ENCODE measurements around the gene PTHLH.

Gene PTHLH

DNA sequence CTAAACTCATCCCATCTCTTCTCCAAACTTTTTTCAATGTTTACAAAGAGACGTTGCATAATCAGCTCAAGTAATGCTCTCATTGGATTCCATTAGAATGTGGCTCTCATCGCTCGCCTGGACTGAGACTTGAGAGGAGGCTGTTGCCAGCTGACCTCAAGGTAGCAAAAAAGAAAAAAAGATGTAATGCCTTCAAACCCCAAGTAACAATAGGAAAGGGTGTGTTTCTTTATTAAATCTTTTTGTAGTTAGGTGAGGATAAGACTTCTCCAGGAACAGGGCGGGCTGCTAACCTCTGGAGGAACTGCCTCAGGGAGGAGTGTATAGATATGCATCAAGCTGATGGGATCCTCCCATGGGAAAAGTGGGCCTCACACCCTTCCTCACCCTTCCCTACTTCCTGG lies 956 bp upstream of the PTHLH start:
- no peaks in the 10 kb centered on the region for H3K36me3 ChIP-seq
- H3K4me3 ChIP-seq (ENCODE audit: low read depth, low read length) = no peak overlapping the region
- no peaks in the 10 kb centered on the region for H3K9me3 ChIP-seq (ENCODE audit: severe bottlenecking)
- DNase-seq = no peak
- H3K27me3 ChIP-seq (ENCODE audit: insufficient read depth, low read depth, severe bottlenecking) = peaks cover 10% of the 10 kb centered on the region
- TF ChIP-seq, protein P1, sequence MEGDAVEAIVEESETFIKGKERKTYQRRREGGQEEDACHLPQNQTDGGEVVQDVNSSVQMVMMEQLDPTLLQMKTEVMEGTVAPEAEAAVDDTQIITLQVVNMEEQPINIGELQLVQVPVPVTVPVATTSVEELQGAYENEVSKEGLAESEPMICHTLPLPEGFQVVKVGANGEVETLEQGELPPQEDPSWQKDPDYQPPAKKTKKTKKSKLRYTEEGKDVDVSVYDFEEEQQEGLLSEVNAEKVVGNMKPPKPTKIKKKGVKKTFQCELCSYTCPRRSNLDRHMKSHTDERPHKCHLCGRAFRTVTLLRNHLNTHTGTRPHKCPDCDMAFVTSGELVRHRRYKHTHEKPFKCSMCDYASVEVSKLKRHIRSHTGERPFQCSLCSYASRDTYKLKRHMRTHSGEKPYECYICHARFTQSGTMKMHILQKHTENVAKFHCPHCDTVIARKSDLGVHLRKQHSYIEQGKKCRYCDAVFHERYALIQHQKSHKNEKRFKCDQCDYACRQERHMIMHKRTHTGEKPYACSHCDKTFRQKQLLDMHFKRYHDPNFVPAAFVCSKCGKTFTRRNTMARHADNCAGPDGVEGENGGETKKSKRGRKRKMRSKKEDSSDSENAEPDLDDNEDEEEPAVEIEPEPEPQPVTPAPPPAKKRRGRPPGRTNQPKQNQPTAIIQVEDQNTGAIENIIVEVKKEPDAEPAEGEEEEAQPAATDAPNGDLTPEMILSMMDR (IDR thresholded peaks at IDR 0.05; ENCODE audit: low read depth, low read length) = no peak
- no peak overlapping the region for H3K27ac ChIP-seq

DNA sequence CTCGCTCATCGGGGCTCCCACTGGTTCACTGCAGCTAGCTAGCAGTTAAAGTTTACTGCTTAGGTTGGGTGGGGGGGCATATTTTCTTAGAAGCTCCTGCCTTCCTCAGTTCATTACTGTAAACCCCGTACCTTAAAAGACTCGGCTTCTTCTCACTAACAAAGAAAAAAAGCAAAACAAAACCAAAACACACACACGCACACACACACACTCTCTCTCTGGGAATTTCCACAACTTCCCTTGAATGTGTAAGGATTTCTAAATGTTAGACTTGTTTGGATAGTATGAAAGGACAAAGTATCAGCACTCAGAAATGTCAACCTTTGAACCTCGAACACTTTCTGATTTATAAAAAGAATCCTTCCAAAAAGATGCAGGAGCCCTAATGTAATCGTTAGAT lies 927 bp downstream of the PTHLH start:
- peaks cover 13% of the 10 kb centered on the region for H3K27me3 ChIP-seq (ENCODE audit: insufficient read depth, low read depth, severe bottlenecking)
- H3K27ac ChIP-seq = no peak overlapping the region
- no peaks in the 10 kb centered on the region for H3K36me3 ChIP-seq
- H3K9me3 ChIP-seq (ENCODE audit: severe bottlenecking) = no peaks in the 10 kb centered on the region
- no peak overlapping the region for H3K4me3 ChIP-seq (ENCODE audit: low read depth, low read length)
- TF ChIP-seq, protein P1 (IDR thresholded peaks at IDR 0.05; ENCODE audit: low read depth, low read length) = no peak
- DNase-seq = no peak

DNA sequence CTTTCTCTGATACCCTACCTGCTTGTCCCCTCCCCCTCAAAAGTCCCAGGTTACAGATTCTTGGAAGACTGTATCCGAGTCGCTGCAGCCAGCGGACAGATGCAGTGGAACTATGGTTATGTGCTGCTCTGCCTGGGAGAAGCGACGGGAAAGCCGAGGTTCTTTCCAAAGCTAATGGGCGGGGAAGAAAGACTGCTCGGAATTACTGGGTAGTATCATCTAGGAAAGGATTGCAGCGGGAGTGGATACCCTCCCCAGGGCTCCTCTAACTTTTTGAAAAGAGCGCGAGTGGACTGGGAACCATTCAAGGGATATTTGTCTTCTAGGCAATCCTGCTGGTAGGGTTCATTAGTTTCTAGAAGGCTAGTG lies 1.4 kb downstream of the PTHLH start:
- H3K27me3 ChIP-seq (ENCODE audit: insufficient read depth, low read depth, severe bottlenecking) = peaks cover 13% of the 10 kb centered on the region
- no peaks in the 10 kb centered on the region for H3K9me3 ChIP-seq (ENCODE audit: severe bottlenecking)
- no peak for DNase-seq
- no peaks in the 10 kb centered on the region for H3K36me3 ChIP-seq
- H3K4me3 ChIP-seq (ENCODE audit: low read depth, low read length) = no peak overlapping the region
- H3K27ac ChIP-seq = no peak overlapping the region
- TF ChIP-seq, protein P1 (IDR thresholded peaks at IDR 0.05; ENCODE audit: low read depth, low read length) = no peak

DNA sequence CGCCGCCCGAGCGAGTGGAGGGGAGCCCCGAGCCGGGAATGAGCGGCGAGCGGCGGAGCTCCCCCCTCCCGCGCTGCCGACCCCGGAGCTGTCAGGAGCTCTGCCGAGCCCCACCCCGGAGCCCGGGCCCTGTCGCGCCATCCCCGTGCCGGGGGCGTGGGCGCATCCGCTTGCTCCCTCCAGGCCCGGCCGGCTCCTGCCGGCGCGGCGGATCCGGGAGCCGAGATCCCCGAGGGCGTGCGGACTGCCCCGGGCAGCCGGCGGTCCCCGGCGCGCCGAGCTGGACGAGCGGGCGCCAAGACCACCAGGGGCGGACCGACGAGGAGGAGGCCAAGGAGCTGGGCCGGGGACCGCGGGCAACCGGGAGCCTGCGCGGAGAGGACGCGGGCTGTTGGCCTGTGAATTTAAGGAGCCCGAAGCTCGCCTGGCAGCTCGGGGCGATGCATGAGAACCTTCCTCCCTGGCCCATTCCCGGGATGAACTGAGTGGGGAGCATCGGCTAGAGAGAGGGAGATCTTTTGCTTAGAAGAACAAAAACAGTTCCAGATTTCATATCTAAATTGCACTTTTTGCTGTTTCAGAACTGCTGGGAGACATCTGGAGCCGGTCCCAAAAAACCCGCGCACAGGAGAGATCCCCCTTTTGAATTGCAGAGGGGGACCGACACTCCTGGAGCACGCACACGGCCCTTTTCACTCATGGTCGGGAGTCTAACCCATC lies 2.0 kb downstream of the PTHLH start:
- peak; percentile 25 for DNase-seq
- TF ChIP-seq, protein P1 (IDR thresholded peaks at IDR 0.05; ENCODE audit: low read depth, low read length) = no peak
- H3K27ac ChIP-seq = no peak overlapping the region
- H3K27me3 ChIP-seq (ENCODE audit: insufficient read depth, low read depth, severe bottlenecking) = peaks cover 13% of the 10 kb centered on the region
- no peaks in the 10 kb centered on the region for H3K36me3 ChIP-seq
- H3K4me3 ChIP-seq (ENCODE audit: low read depth, low read length) = peak overlapping the region; percentile 64
- no peaks in the 10 kb centered on the region for H3K9me3 ChIP-seq (ENCODE audit: severe bottlenecking)

DNA sequence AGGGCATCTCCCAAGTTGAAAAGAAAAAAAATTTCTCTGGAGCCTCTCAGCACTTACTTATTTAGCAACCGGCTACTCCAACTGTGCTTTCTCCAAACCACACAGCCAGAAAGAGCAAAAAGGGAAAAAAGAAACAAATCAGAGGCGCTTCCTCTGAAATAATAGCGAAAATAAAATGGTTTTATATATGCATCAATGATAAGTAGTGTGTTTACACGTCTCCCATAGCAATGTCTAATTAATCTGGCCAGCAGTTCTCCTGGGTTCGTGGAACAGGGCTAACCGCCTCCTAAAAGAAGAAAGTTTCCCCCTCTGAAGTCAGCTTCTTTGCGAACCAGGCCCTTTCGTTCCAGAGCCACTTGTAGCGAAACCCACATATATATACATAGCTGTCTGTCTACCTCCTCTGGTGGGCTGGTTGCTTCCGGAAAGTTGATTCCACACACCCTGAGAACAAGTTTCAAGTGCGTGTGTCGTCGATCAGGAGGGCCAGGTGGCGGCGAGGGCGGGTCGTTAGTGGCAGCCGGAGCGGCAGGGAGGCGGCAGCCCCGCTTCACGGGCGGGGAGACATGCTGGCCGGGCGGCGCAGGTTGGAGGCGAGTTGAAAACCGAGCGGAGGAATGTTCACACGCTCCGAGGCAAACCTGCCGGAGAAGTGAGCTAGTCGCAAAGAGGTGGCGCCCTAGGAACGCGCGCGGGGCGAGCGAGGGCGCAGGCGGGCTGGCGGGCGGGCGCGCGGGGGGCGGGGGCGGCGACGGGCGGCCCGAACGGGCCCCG lies 2.7 kb downstream of the PTHLH start:
- DNase-seq = peak; percentile 66
- Histone ChIP-seq H3K9me3 (ENCODE audit: severe bottlenecking) (no peaks in the 10 kb centered on the region), H3K27ac (no peak overlapping the region), H3K36me3 (no peaks in the 10 kb centered on the region), H3K4me3 (ENCODE audit: low read depth, low read length) (peak overlapping the region; percentile 64), H3K27me3 (ENCODE audit: insufficient read depth, low read depth, severe bottlenecking) (peaks cover 13% of the 10 kb centered on the region)
- TF ChIP-seq, protein P1 (IDR thresholded peaks at IDR 0.05; ENCODE audit: low read depth, low read length) = peak; percentile 40
